ENCODE results near the gene SH2B3.
A peak's percentile ranks its signal among the peaks of the same experiment; 100 is the strongest.

The SH2B3 gene

DNA sequence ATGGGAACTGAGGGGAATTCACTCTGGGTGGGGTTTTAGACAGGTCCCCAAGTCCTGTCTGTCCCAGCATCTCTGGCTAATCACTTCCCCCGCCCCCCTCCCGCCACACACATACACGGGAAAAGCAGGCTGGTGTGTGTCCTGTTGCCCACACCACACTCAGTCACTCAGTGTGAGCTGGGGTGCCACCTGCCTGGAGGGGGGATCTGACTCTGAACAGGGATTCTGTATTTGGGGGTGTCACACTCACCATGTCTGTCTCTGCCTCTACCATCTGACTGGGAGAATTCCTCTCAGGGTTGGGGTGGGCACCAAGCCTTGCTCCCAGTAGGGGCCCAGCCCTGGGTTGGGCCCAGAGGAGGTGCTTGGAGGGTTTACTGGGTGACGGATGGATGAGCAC lies 31.1 kb downstream of the SH2B3 start:
- H3K4me3 ChIP-seq (ENCODE audit: low read length), result no peak overlapping the region
- TF ChIP-seq, protein P1, sequence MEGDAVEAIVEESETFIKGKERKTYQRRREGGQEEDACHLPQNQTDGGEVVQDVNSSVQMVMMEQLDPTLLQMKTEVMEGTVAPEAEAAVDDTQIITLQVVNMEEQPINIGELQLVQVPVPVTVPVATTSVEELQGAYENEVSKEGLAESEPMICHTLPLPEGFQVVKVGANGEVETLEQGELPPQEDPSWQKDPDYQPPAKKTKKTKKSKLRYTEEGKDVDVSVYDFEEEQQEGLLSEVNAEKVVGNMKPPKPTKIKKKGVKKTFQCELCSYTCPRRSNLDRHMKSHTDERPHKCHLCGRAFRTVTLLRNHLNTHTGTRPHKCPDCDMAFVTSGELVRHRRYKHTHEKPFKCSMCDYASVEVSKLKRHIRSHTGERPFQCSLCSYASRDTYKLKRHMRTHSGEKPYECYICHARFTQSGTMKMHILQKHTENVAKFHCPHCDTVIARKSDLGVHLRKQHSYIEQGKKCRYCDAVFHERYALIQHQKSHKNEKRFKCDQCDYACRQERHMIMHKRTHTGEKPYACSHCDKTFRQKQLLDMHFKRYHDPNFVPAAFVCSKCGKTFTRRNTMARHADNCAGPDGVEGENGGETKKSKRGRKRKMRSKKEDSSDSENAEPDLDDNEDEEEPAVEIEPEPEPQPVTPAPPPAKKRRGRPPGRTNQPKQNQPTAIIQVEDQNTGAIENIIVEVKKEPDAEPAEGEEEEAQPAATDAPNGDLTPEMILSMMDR (conservative IDR thresholded peaks at IDR 0.05; ENCODE audit: low read length), result no peak
- no peak for DNase-seq (ENCODE audit: low read depth)

DNA sequence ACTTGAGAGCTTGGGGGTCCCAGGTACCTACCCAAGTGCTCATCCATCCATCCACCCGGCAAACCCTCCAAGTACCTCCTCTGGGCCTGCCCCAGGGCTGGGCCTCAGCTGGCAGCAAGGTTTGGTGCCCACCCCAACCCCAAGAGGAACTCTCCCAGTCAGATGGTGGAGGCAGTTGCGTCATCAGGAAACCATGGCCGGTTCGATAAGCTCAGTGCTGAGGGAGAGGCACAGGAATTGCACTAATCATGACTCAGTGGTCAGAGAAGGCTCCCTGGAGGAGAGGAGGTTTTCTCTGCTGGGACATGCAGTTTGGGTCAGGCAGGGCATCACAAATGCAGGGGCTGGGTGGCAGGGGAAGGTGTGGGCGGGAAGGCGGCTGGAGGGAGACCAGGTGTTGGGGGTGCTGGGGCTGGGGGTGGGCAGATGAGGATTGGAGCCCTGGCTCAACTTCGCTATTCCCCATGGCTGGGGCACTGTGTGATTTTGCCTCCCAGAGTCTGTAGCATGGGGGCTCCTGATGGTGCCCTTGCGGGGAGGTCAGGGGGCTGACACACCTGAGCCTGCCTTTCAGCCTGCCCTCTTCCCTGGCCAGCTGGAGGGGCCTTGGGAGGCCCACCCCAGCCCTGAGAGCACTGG lies 32.2 kb downstream of the SH2B3 start:
- TF ChIP-seq, protein P1 (conservative IDR thresholded peaks at IDR 0.05; ENCODE audit: low read length), result no peak
- DNase-seq (ENCODE audit: low read depth), result peak; percentile 79
- no peak overlapping the region for H3K4me3 ChIP-seq (ENCODE audit: low read length)

DNA sequence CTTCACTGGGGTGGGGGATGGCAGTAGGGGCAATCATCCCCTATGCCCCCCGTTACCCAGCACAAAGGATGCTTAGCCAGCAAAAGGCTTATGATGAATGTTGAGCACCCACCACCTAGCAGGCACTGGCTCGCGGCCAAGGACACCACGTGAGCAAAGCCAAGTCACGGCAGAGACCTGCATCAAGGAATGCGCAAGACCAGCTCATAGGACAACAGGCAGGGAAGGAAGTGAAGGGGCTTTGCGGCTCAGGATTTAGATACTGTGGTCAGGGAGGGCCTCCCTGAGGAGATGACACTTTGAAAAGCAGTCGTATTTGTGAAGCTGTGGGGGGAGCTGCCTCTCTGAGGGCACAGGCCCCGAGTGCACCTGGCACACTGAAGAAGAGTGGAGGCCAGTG lies 32.8 kb downstream of the SH2B3 start:
- TF ChIP-seq, protein P1 (conservative IDR thresholded peaks at IDR 0.05; ENCODE audit: low read length), result no peak
- H3K4me3 ChIP-seq (ENCODE audit: low read length), result no peak overlapping the region
- DNase-seq (ENCODE audit: low read depth), result peak; percentile 32

DNA sequence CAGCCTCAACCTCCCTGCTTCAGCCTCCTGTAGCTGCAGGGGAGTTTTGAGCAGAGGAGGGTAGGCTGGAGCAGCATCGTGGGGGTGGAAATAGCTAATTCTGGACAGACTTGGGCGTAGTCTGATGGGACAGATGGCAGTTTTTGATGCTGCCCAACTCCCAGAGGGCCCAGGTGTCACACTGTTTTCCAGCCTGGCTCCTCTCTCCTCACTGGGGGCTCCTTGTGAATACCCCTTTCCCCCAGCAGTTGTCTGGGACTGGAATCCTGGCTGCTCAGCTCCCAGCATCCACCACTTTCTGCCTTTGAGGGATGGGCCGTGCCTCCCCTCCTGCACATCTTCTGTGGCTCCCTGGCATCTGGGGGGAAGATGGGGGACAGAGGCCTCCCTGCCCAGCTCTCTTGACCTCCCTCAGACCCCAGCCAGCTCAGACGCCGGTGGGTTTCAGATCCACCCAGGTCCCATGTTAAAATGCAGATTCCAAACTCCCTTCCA lies 34.0 kb downstream of the SH2B3 start:
- TF ChIP-seq, protein P1 (conservative IDR thresholded peaks at IDR 0.05; ENCODE audit: low read length), result no peak
- DNase-seq (ENCODE audit: low read depth), result no peak
- H3K4me3 ChIP-seq (ENCODE audit: low read length), result no peak overlapping the region

DNA sequence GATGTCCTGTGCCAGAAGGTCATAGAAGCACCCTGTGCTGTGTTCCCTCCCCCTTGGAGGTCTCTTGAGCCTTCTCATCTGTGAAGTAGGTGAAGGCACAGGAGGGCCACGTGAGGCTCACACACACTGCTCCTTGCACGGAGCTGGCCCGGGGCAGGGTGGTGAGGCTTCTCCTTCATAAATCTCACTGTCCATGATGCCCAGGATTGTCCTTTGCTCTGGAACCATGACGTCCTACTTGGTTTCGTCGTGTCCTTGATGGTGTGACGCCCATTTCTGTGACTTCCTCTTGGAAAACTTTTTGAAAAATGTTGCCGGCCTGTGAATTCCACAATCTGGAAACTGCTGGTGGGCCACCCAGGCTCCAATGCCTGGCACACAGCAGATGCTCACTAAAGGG lies 34.4 kb downstream of the SH2B3 start:
- no peak overlapping the region for H3K4me3 ChIP-seq (ENCODE audit: low read length)
- TF ChIP-seq, protein P1 (conservative IDR thresholded peaks at IDR 0.05; ENCODE audit: low read length), result no peak
- no peak for DNase-seq (ENCODE audit: low read depth)

DNA sequence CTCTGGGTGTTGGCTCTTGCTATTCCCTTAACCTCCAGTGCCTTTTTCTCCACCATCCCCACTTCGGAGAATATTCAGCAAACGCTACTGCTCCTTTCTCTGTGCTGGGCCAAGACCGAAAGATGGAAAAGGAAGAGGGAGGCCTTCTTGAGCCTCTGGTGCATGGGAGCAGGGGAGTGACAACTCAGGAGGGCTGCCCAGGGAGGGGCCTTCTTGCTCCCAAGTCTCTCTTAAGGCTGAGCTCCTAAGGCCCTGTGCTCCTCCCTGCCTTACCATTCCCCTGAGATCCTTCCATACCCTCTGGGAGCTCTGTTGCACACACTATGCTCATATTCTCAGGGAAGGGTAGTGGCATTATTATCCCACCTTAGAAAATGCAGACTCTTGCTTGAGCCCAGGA lies 34.9 kb downstream of the SH2B3 start:
- DNase-seq (ENCODE audit: low read depth), result no peak
- TF ChIP-seq, protein P1 (conservative IDR thresholded peaks at IDR 0.05; ENCODE audit: low read length), result no peak
- no peak overlapping the region for H3K4me3 ChIP-seq (ENCODE audit: low read length)

DNA sequence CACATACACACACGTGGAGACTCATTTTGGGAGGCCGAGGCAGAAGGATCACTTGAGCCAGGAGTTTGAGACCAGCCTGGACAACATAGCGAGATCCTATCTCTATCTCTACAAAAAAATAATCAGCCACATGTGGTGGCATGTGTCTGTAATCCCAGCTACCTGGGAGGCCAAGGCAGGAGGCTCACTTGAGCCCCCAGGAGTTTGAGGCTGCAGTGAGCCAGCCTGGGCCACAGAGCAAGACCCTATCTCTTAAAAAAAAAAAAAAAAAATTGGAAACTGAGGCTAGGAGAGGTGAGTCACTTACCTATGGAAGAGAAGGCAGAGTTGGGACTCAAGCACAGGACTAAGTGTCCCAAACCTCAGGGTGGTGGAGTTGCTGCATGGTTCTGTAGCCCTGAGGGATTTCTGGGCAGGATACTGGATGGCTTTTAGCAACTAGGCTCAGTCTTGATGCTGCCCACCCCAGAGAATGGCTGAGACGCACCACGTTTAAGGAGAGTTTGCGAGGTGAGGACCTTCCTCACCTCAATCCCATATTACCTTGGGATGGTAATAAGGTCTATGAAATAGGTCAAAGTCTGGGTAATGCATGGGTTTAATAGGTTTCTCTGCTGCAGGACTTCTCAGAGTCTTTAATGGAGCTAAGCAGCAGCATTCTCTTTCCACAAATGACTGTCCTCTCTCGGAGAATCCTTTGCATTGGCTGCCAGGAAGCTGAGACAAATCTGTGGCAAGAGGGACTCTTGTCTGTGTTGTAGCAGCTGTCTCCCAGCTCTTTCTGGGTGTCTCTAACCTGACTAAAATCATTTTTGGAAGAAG lies 35.6 kb downstream of the SH2B3 start:
- no peak for DNase-seq (ENCODE audit: low read depth)

More for the DNA sequence above, 35.6 kb downstream of the SH2B3 start:
- TF ChIP-seq, protein P1 (conservative IDR thresholded peaks at IDR 0.05; ENCODE audit: low read length), result no peak
- H3K4me3 ChIP-seq (ENCODE audit: low read length), result no peak overlapping the region
